ENCODE measurements around the gene F8. TPM values are rescaled to one million over a fixed set of nuclear protein-coding genes. Genes with fewer than 3 reads are reported as not detected.

The F8 gene
- total RNA-seq, 1 experiment from 2014 or later = 3.3 TPM

GRCh38 chrX:155053656-155054055, 31.1 kb upstream of the F8 start:
- H3K4me1 ChIP-seq (replicated peaks) = no peaks in the 10 kb centered on the region
- no peaks in the 10 kb centered on the region for H3K9me3 ChIP-seq (replicated peaks)
- H3K27ac ChIP-seq = no peak overlapping the region
- H3K27me3 ChIP-seq (replicated peaks) = no peaks in the 10 kb centered on the region
- H3K36me3 ChIP-seq = no peaks in the 10 kb centered on the region; the same call in 1 of the 2 replicates
- no peak for DNase-seq (ENCODE audit: low read depth in 1 of 2, low spot score in 2 of 2)
- no peak overlapping the region for H3K4me3 ChIP-seq

DNA sequence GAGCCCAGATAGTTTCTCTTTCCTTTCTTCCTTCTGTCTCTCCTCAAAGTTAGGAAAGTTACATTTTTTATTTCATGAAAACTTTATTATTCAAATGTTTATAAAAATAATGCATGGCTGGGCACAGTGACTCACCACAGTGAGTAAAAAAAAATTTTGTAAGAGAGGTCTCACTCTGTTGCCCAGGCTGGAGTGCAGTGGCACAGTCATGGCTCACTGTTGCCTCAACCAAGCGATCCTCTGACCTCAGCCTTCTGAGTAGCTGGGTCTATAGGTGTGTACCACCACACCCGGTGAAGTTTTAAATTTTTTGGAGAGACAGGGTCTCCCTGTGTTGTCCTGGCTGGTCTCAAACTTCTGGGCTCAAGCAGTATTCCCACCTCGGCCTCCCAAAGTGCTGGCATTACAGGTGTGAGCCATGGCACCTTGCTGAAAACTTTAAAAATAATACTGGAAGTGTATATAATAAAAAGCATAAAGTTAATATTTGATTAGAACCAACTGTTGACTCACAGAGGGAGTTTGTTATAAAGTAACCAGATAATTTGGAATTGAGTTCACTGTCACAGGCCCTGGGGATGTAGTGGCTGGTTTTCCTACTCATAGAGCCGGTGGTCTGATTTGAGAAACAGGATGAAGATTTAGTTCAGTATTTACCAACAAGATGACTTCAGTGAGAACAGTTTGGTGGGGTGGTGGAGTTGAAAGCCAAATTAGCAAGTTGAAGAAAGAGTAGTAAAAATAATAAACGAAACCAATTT, 30.4 kb upstream of the F8 start:
- H3K4me3 ChIP-seq = no peak overlapping the region
- no peak for DNase-seq (ENCODE audit: low read depth in 1 of 2, low spot score in 2 of 2)
- H3K27me3 ChIP-seq (replicated peaks) = no peaks in the 10 kb centered on the region
- H3K4me1 ChIP-seq (replicated peaks) = no peaks in the 10 kb centered on the region
- H3K27ac ChIP-seq = no peak overlapping the region
- no peaks in the 10 kb centered on the region for H3K9me3 ChIP-seq (replicated peaks)
- no peaks in the 10 kb centered on the region; the same call in 1 of the 2 replicates for H3K36me3 ChIP-seq

DNA sequence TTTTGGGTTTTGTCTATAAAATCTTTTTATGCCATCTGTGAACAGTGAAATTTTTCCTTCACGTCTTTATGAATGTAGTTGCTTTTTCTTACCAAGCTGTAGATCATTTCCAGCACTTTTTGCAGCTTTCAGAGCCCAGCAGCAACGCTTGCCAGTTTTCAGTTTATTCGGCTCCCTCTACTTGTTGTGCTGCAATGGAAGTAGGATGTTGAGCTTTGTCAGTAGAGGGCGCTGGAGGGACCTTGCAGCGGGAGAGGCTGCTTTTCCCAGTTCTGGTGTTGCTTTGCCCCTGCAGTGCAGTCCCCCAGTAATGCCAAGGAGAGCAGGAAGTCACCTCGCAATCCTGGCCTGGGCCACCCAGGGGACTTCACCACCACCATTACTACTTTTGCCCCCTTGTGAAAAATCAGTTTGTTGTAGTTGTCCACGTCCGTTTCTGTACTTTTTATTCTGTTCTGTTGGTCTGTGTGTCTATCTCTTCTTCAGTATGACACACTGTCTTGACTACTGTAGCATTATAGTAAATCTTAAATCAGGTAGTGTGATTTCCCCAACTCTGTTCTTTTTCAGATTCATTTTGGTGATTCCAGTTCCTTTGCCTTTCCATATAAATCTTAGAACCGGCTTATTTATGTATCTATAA, 26.6 kb upstream of the F8 start:
- no peak overlapping the region for H3K27ac ChIP-seq
- no peaks in the 10 kb centered on the region for H3K9me3 ChIP-seq (replicated peaks)
- peak; percentile 14 to 43 for DNase-seq (ENCODE audit: low read depth in 1 of 2, low spot score in 2 of 2)
- no peaks in the 10 kb centered on the region for H3K27me3 ChIP-seq (replicated peaks)
- H3K4me3 ChIP-seq = no peak overlapping the region
- H3K4me1 ChIP-seq (replicated peaks) = no peaks in the 10 kb centered on the region
- no peaks in the 10 kb centered on the region for H3K36me3 ChIP-seq

DNA sequence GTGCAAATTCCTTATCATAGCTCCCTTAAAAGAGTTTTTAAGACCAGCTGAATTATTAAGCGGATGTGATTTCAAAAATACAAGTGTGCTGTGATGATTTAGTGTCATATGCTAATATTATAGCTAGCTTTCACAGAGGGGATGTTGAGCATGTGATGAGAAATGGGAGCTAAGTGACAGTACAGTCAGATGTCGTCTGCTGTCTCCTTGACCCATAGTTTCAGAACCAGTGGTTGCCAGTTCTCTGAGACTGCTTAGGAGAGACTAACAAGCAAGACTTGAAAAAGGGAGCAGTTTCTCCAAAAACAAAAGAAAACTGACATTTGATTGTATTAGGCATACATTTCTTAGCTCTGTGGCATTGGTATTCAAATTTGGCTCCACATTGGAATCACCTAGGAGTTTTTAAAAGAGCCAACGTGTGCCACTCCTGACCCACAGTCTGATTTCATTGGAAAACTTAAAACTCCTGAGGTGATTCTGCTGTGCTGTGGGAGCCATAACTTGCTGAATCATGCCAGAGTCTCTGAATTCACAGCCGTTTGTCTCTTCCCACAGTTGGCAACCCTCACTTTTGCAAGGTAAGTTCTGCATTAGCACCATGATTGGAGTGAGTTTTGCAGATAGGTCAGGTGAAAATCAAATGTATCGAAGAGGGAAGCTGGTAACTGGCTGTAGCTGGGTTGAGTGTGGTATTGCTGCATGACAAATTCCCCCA, 24.4 kb upstream of the F8 start:
- Histone ChIP-seq H3K9me3 (replicated peaks) (no peaks in the 10 kb centered on the region), H3K4me3 (no peak overlapping the region), H3K36me3 (no peaks in the 10 kb centered on the region), H3K27me3 (replicated peaks) (no peaks in the 10 kb centered on the region), H3K4me1 (replicated peaks) (no peaks in the 10 kb centered on the region), H3K27ac (no peak overlapping the region)
- DNase-seq (ENCODE audit: low read depth in 1 of 2, low spot score in 2 of 2) = no peak

- no peaks in the 10 kb centered on the region for H3K36me3 ChIP-seq
- H3K27ac ChIP-seq = no peak overlapping the region
- no peaks in the 10 kb centered on the region for H3K9me3 ChIP-seq (replicated peaks)
- no peak for DNase-seq (ENCODE audit: low read depth in 1 of 2, low spot score in 2 of 2)
- no peak overlapping the region for H3K4me3 ChIP-seq
- H3K27me3 ChIP-seq (replicated peaks) = no peaks in the 10 kb centered on the region
- no peaks in the 10 kb centered on the region for H3K4me1 ChIP-seq (replicated peaks)
Observed at GRCh38 chrX:155046129-155046810, 23.7 kb upstream of the F8 start.

DNA sequence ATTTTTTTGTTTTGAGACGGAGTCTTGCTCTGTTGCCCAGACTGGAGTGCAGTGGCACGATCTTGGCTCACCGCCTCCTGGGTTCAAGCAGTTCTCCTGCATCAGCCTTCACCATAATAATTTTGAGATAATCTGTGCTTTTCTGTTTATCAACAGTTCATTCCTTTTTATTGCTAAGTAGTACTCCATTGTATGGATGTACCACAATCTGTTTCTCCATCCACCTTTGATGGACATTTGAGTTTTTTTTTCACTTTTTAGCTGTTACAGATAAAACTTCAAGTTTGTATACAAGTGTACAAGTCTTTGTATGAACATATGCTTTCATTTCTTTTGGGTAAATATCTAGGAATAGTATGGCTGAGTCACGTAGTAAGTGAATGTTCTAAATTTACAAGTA, 13.2 kb upstream of the F8 start:
- H3K4me3 ChIP-seq = no peak overlapping the region
- H3K9me3 ChIP-seq (replicated peaks) = no peaks in the 10 kb centered on the region
- H3K36me3 ChIP-seq = 0 out of 2 replicates have a peak, but pooled peaks cover 9% of the 10 kb centered on the region
- no peak for DNase-seq (ENCODE audit: low read depth in 1 of 2, low spot score in 2 of 2)
- no peak overlapping the region for H3K27ac ChIP-seq
- H3K4me1 ChIP-seq (replicated peaks) = no peaks in the 10 kb centered on the region
- H3K27me3 ChIP-seq (replicated peaks) = no peaks in the 10 kb centered on the region

- no peaks in the 10 kb centered on the region for H3K9me3 ChIP-seq (replicated peaks)
- no peaks in the 10 kb centered on the region for H3K27me3 ChIP-seq (replicated peaks)
- H3K4me3 ChIP-seq = no peak overlapping the region
- no peak overlapping the region for H3K27ac ChIP-seq
- peak in 1 of 2 experiments; percentile 20 for DNase-seq (ENCODE audit: low read depth in 1 of 2, low spot score in 2 of 2)
- H3K4me1 ChIP-seq (replicated peaks) = no peaks in the 10 kb centered on the region; the same call in 1 of the 2 replicates
- 0 out of 2 replicates have a peak, but pooled peaks cover 12% of the 10 kb centered on the region for H3K36me3 ChIP-seq
Observed at GRCh38 chrX:155031657-155032056, 9.1 kb upstream of the F8 start.

DNA sequence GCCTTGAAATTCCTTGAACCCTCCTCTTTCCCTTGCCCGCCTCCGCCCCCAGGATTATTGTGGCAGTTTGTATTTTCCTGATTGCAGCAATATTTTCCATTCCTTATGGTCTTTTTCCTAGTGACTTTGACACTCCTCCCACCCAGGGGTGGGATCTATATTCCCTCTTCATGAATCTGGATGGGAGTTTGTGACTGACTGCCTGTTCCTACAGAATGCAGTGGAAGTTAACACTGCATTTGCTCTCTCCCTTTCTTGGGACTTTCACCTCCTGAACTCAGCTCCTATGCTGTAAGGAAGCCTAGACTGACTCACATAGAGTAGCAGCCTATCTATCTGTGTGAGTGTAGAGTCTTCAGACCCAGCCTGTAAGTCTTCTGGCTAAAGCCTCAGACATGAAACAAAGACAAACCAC, 6.4 kb upstream of the F8 start:
- H3K36me3 ChIP-seq = 0 out of 2 replicates have a peak, but pooled peaks cover 3% of the 10 kb centered on the region
- no peak overlapping the region for H3K4me3 ChIP-seq
- no peaks in the 10 kb centered on the region for H3K27me3 ChIP-seq (replicated peaks)
- no peak overlapping the region for H3K27ac ChIP-seq
- no peaks in the 10 kb centered on the region; the same call in 1 of the 2 replicates for H3K4me1 ChIP-seq (replicated peaks)
- H3K9me3 ChIP-seq (replicated peaks) = no peaks in the 10 kb centered on the region
- no peak for DNase-seq (ENCODE audit: low read depth in 1 of 2, low spot score in 2 of 2)

DNA sequence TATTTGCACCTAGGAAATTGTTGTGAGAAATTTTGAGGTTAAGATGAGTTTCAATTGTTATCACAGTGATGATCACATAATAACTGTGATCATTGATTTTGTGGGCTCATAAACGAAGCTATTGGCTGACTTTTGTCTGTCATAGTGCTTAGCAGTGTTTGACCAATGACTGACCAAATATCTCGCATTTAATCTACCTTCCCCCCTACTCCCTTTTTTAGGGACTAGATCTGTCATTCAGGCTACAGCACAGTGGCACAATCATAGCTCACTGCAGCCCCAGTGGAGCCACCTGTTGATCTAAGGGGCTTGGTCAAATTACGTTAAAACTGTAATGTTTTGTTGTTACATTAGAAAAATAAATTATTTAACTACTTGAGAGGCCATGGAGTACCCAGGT, 5.6 kb upstream of the F8 start:
- Histone ChIP-seq H3K4me3 (peak overlapping the region; percentile 65), H3K9me3 (replicated peaks) (no peaks in the 10 kb centered on the region), H3K27me3 (replicated peaks) (no peaks in the 10 kb centered on the region), H3K27ac (no peak overlapping the region; the same call in 1 of the 2 replicates), H3K36me3 (0 out of 2 replicates have a peak, but pooled peaks cover 3% of the 10 kb centered on the region), H3K4me1 (replicated peaks) (no peaks in the 10 kb centered on the region; the same call in 1 of the 2 replicates)
- DNase-seq (ENCODE audit: low read depth in 1 of 2, low spot score in 2 of 2) = no peak

- peak overlapping the region; percentile 90 for H3K27ac ChIP-seq
- DNase-seq (ENCODE audit: low read depth in 1 of 2, low spot score in 2 of 2) = peak in 1 of 2 experiments; percentile 19
- H3K4me3 ChIP-seq = peak overlapping the region; percentile 65
- H3K9me3 ChIP-seq (replicated peaks) = no peaks in the 10 kb centered on the region
- 0 out of 2 replicates have a peak, but pooled peaks cover 3% of the 10 kb centered on the region for H3K36me3 ChIP-seq
- H3K27me3 ChIP-seq (replicated peaks) = no peaks in the 10 kb centered on the region
- no peaks in the 10 kb centered on the region; the same call in 1 of the 2 replicates for H3K4me1 ChIP-seq (replicated peaks)
Observed at GRCh38 chrX:155027509-155028066, 5.1 kb upstream of the F8 start.

GRCh38 chrX:155026727-155027508, 4.4 kb upstream of the F8 start, which contains the start of gene FUNDC2:
Gene FUNDC2, plus strand, starts transcription at chrX:155026844. Its CDS starts 95 bp downstream, at chrX:155026939.
- H3K9me3 ChIP-seq (replicated peaks) = no peaks in the 10 kb centered on the region
- H3K27me3 ChIP-seq (replicated peaks) = no peaks in the 10 kb centered on the region
- H3K4me3 ChIP-seq = peak within 1 kb of the TSS; percentile 65
- DNase-seq (ENCODE audit: low read depth in 1 of 2, low spot score in 2 of 2) = peak; percentile 91 to 92
- H3K4me1 ChIP-seq (replicated peaks) = no peaks in the 10 kb centered on the region; the same call in 1 of the 2 replicates
- 0 out of 2 replicates have a peak, but pooled peaks cover 3% of the 10 kb centered on the region for H3K36me3 ChIP-seq
- H3K27ac ChIP-seq = peak within 1 kb of the TSS; percentile 90

- Histone ChIP-seq H3K4me3 (peak overlapping the region; percentile 65), H3K4me1 (replicated peaks) (no peaks in the 10 kb centered on the region; the same call in 1 of the 2 replicates), H3K27ac (peak overlapping the region; percentile 90), H3K9me3 (replicated peaks) (no peaks in the 10 kb centered on the region), H3K36me3 (0 out of 2 replicates have a peak, but pooled peaks cover 3% of the 10 kb centered on the region), H3K27me3 (replicated peaks) (no peaks in the 10 kb centered on the region)
- DNase-seq (ENCODE audit: low read depth in 1 of 2, low spot score in 2 of 2) = no peak
Observed at GRCh38 chrX:155026420-155026726, 3.9 kb upstream of the F8 start.

All from SJSA1 (cell line).